ENCODE data around the gene AADACL4.

The AADACL4 gene

GRCh38 chr1:12615865-12616708 is 27.8 kb upstream of the AADACL4 start:
- peak overlapping the region; percentile 75 for H3K4me3 ChIP-seq (ENCODE audit: low read length)
- H3K36me3 ChIP-seq (ENCODE audit: insufficient read depth, low read length), result no peaks in the 10 kb centered on the region
- H3K4me1 ChIP-seq (ENCODE audit: insufficient read depth, low read length), result peaks cover 49% of the 10 kb centered on the region
- no peaks in the 10 kb centered on the region for H3K9me3 ChIP-seq (ENCODE audit: low read length)
- H2AFZ ChIP-seq (ENCODE audit: low read depth, low read length), result no peak overlapping the region
- H3K27me3 ChIP-seq (ENCODE audit: insufficient read depth, low read length), result peaks cover 5% of the 10 kb centered on the region

- Histone ChIP-seq H3K4me3 (ENCODE audit: low read length) (peak overlapping the region; percentile 75), H3K9me3 (ENCODE audit: low read length) (no peaks in the 10 kb centered on the region), H3K36me3 (ENCODE audit: insufficient read depth, low read length) (no peaks in the 10 kb centered on the region), H2AFZ (ENCODE audit: low read depth, low read length) (peak overlapping the region; percentile 76), H3K4me1 (ENCODE audit: insufficient read depth, low read length) (peaks cover 49% of the 10 kb centered on the region), H3K27me3 (ENCODE audit: insufficient read depth, low read length) (peaks cover 5% of the 10 kb centered on the region)
Observed at GRCh38 chr1:12616709-12617373, 27.0 kb upstream of the AADACL4 start.

- Histone ChIP-seq H2AFZ (ENCODE audit: low read depth, low read length) (peak overlapping the region; percentile 76), H3K9me3 (ENCODE audit: low read length) (no peaks in the 10 kb centered on the region), H3K4me3 (ENCODE audit: low read length) (peak overlapping the region; percentile 75), H3K36me3 (ENCODE audit: insufficient read depth, low read length) (no peaks in the 10 kb centered on the region), H3K4me1 (ENCODE audit: insufficient read depth, low read length) (peaks cover 49% of the 10 kb centered on the region), H3K27me3 (ENCODE audit: insufficient read depth, low read length) (peaks cover 5% of the 10 kb centered on the region)
Observed at GRCh38 chr1:12617511-12617900, 26.4 kb upstream of the AADACL4 start.

- peaks cover 49% of the 10 kb centered on the region for H3K4me1 ChIP-seq (ENCODE audit: insufficient read depth, low read length)
- peak within 1 kb of the TSS; percentile 75 for H3K4me3 ChIP-seq (ENCODE audit: low read length)
- no peaks in the 10 kb centered on the region for H3K36me3 ChIP-seq (ENCODE audit: insufficient read depth, low read length)
- H3K27me3 ChIP-seq (ENCODE audit: insufficient read depth, low read length), result peaks cover 5% of the 10 kb centered on the region
- H2AFZ ChIP-seq (ENCODE audit: low read depth, low read length), result peak within 1 kb of the TSS; percentile 76
- no peaks in the 10 kb centered on the region for H3K9me3 ChIP-seq (ENCODE audit: low read length)
Observed at GRCh38 chr1:12617901-12618660, 25.8 kb upstream of the AADACL4 start, which contains the start of gene DHRS3. DHRS3 (minus strand) TSS chr1:12618210; CDS start chr1:12617348, 862 bp downstream.

DNA sequence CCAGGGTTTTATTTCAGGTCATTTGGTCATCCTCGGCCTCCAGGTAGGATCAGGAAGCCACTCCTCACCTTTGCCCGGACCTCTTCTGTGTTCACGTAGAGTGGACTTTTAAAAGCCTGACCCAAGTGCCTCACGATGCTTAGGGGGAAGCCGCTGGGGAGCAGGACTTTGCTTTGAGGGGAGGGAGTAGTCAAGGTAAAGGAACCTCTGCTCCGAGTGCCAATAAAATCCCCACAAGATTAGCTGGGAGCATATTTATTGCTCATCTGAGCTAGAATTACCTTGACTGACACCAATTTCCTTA is 25.3 kb upstream of the AADACL4 start:
- H2AFZ ChIP-seq (ENCODE audit: low read depth, low read length), result peak overlapping the region; percentile 66
- no peaks in the 10 kb centered on the region for H3K36me3 ChIP-seq (ENCODE audit: insufficient read depth, low read length)
- H3K4me3 ChIP-seq (ENCODE audit: low read length), result peak overlapping the region; percentile 75
- H3K4me1 ChIP-seq (ENCODE audit: insufficient read depth, low read length), result peaks cover 49% of the 10 kb centered on the region
- H3K9me3 ChIP-seq (ENCODE audit: low read length), result no peaks in the 10 kb centered on the region
- H3K27me3 ChIP-seq (ENCODE audit: insufficient read depth, low read length), result peaks cover 5% of the 10 kb centered on the region

- Histone ChIP-seq H3K27me3 (ENCODE audit: insufficient read depth, low read length) (peaks cover 5% of the 10 kb centered on the region), H3K4me1 (ENCODE audit: insufficient read depth, low read length) (peaks cover 49% of the 10 kb centered on the region), H3K36me3 (ENCODE audit: insufficient read depth, low read length) (no peaks in the 10 kb centered on the region), H3K4me3 (ENCODE audit: low read length) (peak overlapping the region; percentile 75), H3K9me3 (ENCODE audit: low read length) (no peaks in the 10 kb centered on the region), H2AFZ (ENCODE audit: low read depth, low read length) (peak overlapping the region; percentile 8)
Observed at GRCh38 chr1:12618965-12619791, 24.7 kb upstream of the AADACL4 start.

- H3K9me3 ChIP-seq (ENCODE audit: low read length), result no peaks in the 10 kb centered on the region
- H3K27me3 ChIP-seq (ENCODE audit: insufficient read depth, low read length), result peaks cover 5% of the 10 kb centered on the region
- H3K36me3 ChIP-seq (ENCODE audit: insufficient read depth, low read length), result no peaks in the 10 kb centered on the region
- peaks cover 48% of the 10 kb centered on the region for H3K4me1 ChIP-seq (ENCODE audit: insufficient read depth, low read length)
- no peak overlapping the region for H2AFZ ChIP-seq (ENCODE audit: low read depth, low read length)
- peak overlapping the region; percentile 75 for H3K4me3 ChIP-seq (ENCODE audit: low read length)
Observed at GRCh38 chr1:12619792-12620487, 23.9 kb upstream of the AADACL4 start.

GRCh38 chr1:12620488-12620865 is 23.4 kb upstream of the AADACL4 start:
- H3K36me3 ChIP-seq (ENCODE audit: insufficient read depth, low read length), result no peaks in the 10 kb centered on the region
- no peak overlapping the region for H2AFZ ChIP-seq (ENCODE audit: low read depth, low read length)
- H3K4me1 ChIP-seq (ENCODE audit: insufficient read depth, low read length), result peaks cover 43% of the 10 kb centered on the region
- no peaks in the 10 kb centered on the region for H3K9me3 ChIP-seq (ENCODE audit: low read length)
- H3K27me3 ChIP-seq (ENCODE audit: insufficient read depth, low read length), result peaks cover 5% of the 10 kb centered on the region
- no peak overlapping the region for H3K4me3 ChIP-seq (ENCODE audit: low read length)

DNA sequence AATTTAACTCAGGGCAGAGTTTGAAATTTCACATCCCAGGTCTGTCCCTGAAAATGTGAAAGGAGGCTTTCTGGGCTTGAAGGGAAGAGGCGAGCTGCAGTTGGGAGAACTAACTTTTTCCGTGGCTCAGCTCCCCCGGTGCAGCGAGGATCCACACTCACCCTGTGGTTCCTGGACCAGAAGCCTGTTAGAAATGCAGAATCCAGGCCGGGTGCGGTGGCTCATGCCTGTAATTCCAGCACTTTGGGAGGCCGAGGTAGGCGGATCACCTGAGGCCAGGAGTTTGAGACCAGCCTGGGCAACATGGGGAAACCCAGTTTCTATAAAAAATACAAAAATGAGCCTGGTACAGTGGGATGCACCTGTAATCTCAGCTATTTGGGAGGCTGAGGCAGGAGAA is 23.0 kb upstream of the AADACL4 start:
- Histone ChIP-seq H3K36me3 (ENCODE audit: insufficient read depth, low read length) (no peaks in the 10 kb centered on the region), H3K27me3 (ENCODE audit: insufficient read depth, low read length) (peaks cover 5% of the 10 kb centered on the region), H3K4me1 (ENCODE audit: insufficient read depth, low read length) (peaks cover 39% of the 10 kb centered on the region), H3K4me3 (ENCODE audit: low read length) (no peak overlapping the region), H2AFZ (ENCODE audit: low read depth, low read length) (no peak overlapping the region), H3K9me3 (ENCODE audit: low read length) (no peaks in the 10 kb centered on the region)

- Histone ChIP-seq H3K9me3 (ENCODE audit: low read length) (no peaks in the 10 kb centered on the region), H3K4me1 (ENCODE audit: insufficient read depth, low read length) (peaks cover 32% of the 10 kb centered on the region), H3K27me3 (ENCODE audit: insufficient read depth, low read length) (peaks cover 5% of the 10 kb centered on the region), H3K4me3 (ENCODE audit: low read length) (no peak overlapping the region), H3K36me3 (ENCODE audit: insufficient read depth, low read length) (no peaks in the 10 kb centered on the region), H2AFZ (ENCODE audit: low read depth, low read length) (no peak overlapping the region)
Observed at GRCh38 chr1:12621346-12622335, 22.2 kb upstream of the AADACL4 start.

DNA sequence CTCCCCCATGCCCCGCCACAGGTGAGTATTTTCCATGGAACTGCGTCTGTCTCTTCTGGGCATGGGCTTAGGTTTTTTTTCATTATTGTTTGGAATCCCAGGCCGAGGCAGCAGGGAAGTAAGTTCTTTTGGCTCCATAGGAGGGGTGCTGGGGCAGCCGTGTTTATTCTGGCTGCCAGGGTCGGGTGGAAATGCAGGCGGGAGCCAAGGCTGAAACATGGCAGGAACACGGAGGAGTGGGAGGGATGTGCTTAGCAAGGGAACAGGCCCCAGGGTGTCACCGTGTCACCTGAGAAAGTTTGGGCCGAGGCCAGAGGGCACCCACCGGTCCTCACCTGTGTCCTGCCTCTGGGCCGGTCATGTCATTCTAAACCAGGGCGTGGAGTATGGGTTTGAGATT is 21.4 kb upstream of the AADACL4 start:
- no peak overlapping the region for H3K4me3 ChIP-seq (ENCODE audit: low read length)
- no peaks in the 10 kb centered on the region for H3K27me3 ChIP-seq (ENCODE audit: insufficient read depth, low read length)
- no peak overlapping the region for H2AFZ ChIP-seq (ENCODE audit: low read depth, low read length)
- H3K9me3 ChIP-seq (ENCODE audit: low read length), result no peaks in the 10 kb centered on the region
- H3K36me3 ChIP-seq (ENCODE audit: insufficient read depth, low read length), result no peaks in the 10 kb centered on the region
- H3K4me1 ChIP-seq (ENCODE audit: insufficient read depth, low read length), result peaks cover 23% of the 10 kb centered on the region
